Activated CD8-positive, alpha-beta T cell treated with anti-CD3 and anti-CD28 coated beads for 36 hours (primary cell): Measurements from ENCODE around the gene CNTNAP2. TPM values are rescaled to one million over a fixed set of nuclear protein-coding genes. Genes with fewer than 3 reads are reported as not detected.

Source experiments
- ATAC-seq: fragments of 200-7000 bp; cut with Tn5 transposase; one replicate; pipeline ENCODE4 v1.10.0; 2021; ENCODE audit warnings: mild to moderate bottlenecking, moderate library complexity
- CTCF ChIA-PET: fragments of 350-600 bp; sonication (Branson Sonifier 250); formaldehyde crosslinking; loops from one replicate; lab custom pipeline; 2021; ENCODE audit warnings: antibody characterized with exemption; lab: Charles Lee
- POLR2A ChIA-PET: fragments of 350-600 bp; sonication (Branson Sonifier 250); formaldehyde crosslinking; loops from one replicate; lab custom pipeline; 2021; ENCODE audit warnings: antibody characterized with exemption; lab: Charles Lee
- DNase-seq: peaks from one replicate; pipeline ENCODE4 v3.0.0-alpha.2; 2020
- H3K27ac Mint-ChIP-seq: one replicate; pipeline ENCODE4 v1.8.0; 2021; ENCODE audit warnings: mild to moderate bottlenecking, mixed read lengths
- H3K27me3 Mint-ChIP-seq: one replicate; pipeline ENCODE4 v1.8.0; 2021; ENCODE audit warnings: mixed read lengths
- H3K36me3 Mint-ChIP-seq: one replicate; pipeline ENCODE4 v1.8.0; 2021; ENCODE audit warnings: low read depth, mixed read lengths
- H3K4me1 Mint-ChIP-seq: one replicate; pipeline ENCODE4 v1.8.0; 2021; ENCODE audit warnings: low read depth, mixed read lengths
- H3K4me3 Mint-ChIP-seq: one replicate; pipeline ENCODE4 v1.8.0; 2021; ENCODE audit warnings: mild to moderate bottlenecking, moderate library complexity, mixed read lengths
- H3K9me3 Mint-ChIP-seq: one replicate; pipeline ENCODE4 v1.8.0; 2021; ENCODE audit warnings: mixed read lengths
- CTCF ChIP-seq: fragments of 200-600 bp; IDR thresholded peaks from one replicate; pipeline ENCODE4 v1.8.0; 2022; ENCODE audit warnings: antibody characterized with exemption, mild to moderate bottlenecking
- intact Hi-C: fragments of 100-400 bp; cut with micrococcal nuclease; formaldehyde crosslinking; loops from one replicate; pipeline ENCODE4 v1.10.0; 2022
- total RNA-seq, 2 experiments: library from RNA; stranded (reverse); gene quantifications; one replicate each; pipeline ENCODE4 v1.2.3, GENCODE V29; 2021

The CNTNAP2 gene
- total RNA-seq, 2 experiments from 2014 or later = not detected

- Mint-ChIP-seq H3K27me3 (peaks cover 1% of the 10 kb centered on the region), H3K4me3 (no peak overlapping the region), H3K27ac (no peak overlapping the region), H3K36me3 (no peaks in the 10 kb centered on the region), H3K9me3 (peaks cover 2% of the 10 kb centered on the region), H3K4me1 (no peaks in the 10 kb centered on the region)
- DNase-seq (no peak), ATAC-seq (no peak)
- intact Hi-C loops = no loop called here
- POLR2A ChIA-PET = no interaction called here
- CTCF ChIA-PET = interaction anchor here (1.4 kb wide), 1 partner anchor 12 kb away, joined by 3 read pairs; no protein-coding TSS in a partner anchor
- TF ChIP-seq CTCF = no peak
Observed at GRCh38 chr7:148104924-148105323, 1988.3 kb downstream of the CNTNAP2 start.

GRCh38 chr7:148105853-148106252 is 1989.3 kb downstream of the CNTNAP2 start:
- ChIA-PET POLR2A (interaction anchor here (1.0 kb wide), 1 partner anchor 11 kb away, joined by 3 read pairs; no protein-coding TSS in a partner anchor), CTCF (no interaction called here)
- ATAC-seq = no peak
- H3K9me3 Mint-ChIP-seq = peaks cover 2% of the 10 kb centered on the region
- no peak overlapping the region for H3K4me3 Mint-ChIP-seq
- no peak for DNase-seq
- intact Hi-C loops = no loop called here
- no peaks in the 10 kb centered on the region for H3K4me1 Mint-ChIP-seq
- no peak overlapping the region for H3K27ac Mint-ChIP-seq
- H3K36me3 Mint-ChIP-seq = no peaks in the 10 kb centered on the region
- peaks cover 1% of the 10 kb centered on the region for H3K27me3 Mint-ChIP-seq
- TF ChIP-seq CTCF = no peak

GRCh38 chr7:148107443-148108127 is 1991.0 kb downstream of the CNTNAP2 start:
- POLR2A ChIA-PET = no interaction called here
- no peak overlapping the region for H3K27ac Mint-ChIP-seq
- CTCF ChIA-PET = no interaction called here
- H3K27me3 Mint-ChIP-seq = peaks cover 1% of the 10 kb centered on the region
- H3K4me1 Mint-ChIP-seq = no peaks in the 10 kb centered on the region
- TF ChIP-seq CTCF = no peak
- no peaks in the 10 kb centered on the region for H3K36me3 Mint-ChIP-seq
- ATAC-seq (no peak), DNase-seq (no peak)
- intact Hi-C loops = no loop called here
- no peak overlapping the region for H3K4me3 Mint-ChIP-seq
- no peaks in the 10 kb centered on the region for H3K9me3 Mint-ChIP-seq

GRCh38 chr7:148108381-148108780 is 1991.8 kb downstream of the CNTNAP2 start:
- H3K4me1 Mint-ChIP-seq = no peaks in the 10 kb centered on the region
- CTCF ChIA-PET = no interaction called here
- no peak for ATAC-seq
- H3K27me3 Mint-ChIP-seq = peaks cover 1% of the 10 kb centered on the region
- no peak overlapping the region for H3K27ac Mint-ChIP-seq
- TF ChIP-seq CTCF = no peak
- intact Hi-C loops = no loop called here
- POLR2A ChIA-PET = no interaction called here
- H3K36me3 Mint-ChIP-seq = no peaks in the 10 kb centered on the region
- H3K9me3 Mint-ChIP-seq = no peaks in the 10 kb centered on the region
- DNase-seq = no peak
- no peak overlapping the region for H3K4me3 Mint-ChIP-seq

- Mint-ChIP-seq H3K27ac (no peak overlapping the region), H3K9me3 (no peaks in the 10 kb centered on the region), H3K27me3 (peaks cover 1% of the 10 kb centered on the region), H3K36me3 (no peaks in the 10 kb centered on the region), H3K4me1 (no peaks in the 10 kb centered on the region), H3K4me3 (no peak overlapping the region)
- no peak for ATAC-seq
- POLR2A ChIA-PET = no interaction called here
- intact Hi-C loops = no loop called here
- no peak for DNase-seq
- CTCF ChIA-PET = interaction anchor here (0.7 kb wide), 1 partner anchor 1425 kb away, joined by 3 read pairs; no protein-coding TSS in a partner anchor
- TF ChIP-seq CTCF = no peak
Observed at GRCh38 chr7:148110097-148110868, 1993.7 kb downstream of the CNTNAP2 start.
